Measurements from ENCODE around the gene LTA. TPM values are rescaled to one million over a fixed set of nuclear protein-coding genes. Genes with fewer than 3 reads are reported as not detected.

LTA gene
- total RNA-seq, 2 experiments from 2014 or later = 396 to 570 TPM

GRCh38 chr6:31610968-31611367 is 38.9 kb downstream of the LTA start:
- Mint-ChIP-seq H3K36me3 (ENCODE audit: low read depth) (no peaks in the 10 kb centered on the region), H3K4me1 (peaks cover 15% of the 10 kb centered on the region), H3K27me3 (no peaks in the 10 kb centered on the region), H3K27ac (no peak overlapping the region), H3K9me3 (ENCODE audit: low read depth) (no peaks in the 10 kb centered on the region), H3K4me3 (no peak overlapping the region)
- ATAC-seq (no peak), DNase-seq (no peak)
- intact Hi-C loops (cut with DNase I, micrococcal nuclease) = no loop called here
- ChIA-PET POLR2A (interaction anchor here (0.5 to 0.6 kb wide), 2 partner anchors 9 to 83 kb away, joined by 3 read pairs; no protein-coding TSS in a partner anchor), CTCF (interaction anchor here (0.6 to 21.6 kb wide), 7 partner anchors 13 to 167 kb away, joined by 3 to 658 read pairs (median 6); partner anchors contain the start of genes ATP6V1G2, DDX39B, LST1 and NFKBIL1)

DNA sequence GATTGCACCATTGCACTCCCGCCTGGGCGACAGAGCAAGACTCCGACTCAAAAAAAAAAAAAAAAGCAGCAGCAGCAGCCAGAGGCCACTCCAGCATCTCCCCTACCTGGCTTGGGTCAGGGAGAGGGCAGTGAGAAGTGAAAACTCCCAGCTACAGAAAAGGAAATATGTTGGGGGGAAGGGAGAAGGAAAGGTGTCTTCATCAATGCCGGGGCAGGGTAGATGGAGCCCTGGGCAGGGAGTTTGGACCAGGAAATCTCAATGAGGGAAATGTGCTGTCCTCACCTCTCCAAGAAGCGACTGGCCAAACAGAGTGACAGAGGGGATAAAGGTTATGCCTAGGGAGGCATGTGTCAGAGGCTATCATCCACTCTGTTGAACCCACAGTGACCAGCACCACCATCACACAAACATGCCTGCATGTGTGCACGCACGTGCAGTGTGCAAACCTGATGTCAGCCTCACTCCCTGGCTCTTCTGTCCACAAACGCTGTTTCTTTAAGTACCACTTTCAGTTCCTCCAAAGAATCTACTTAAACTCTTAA is 42.1 kb downstream of the LTA start:
- DNase-seq (no peak), ATAC-seq (no peak)
- peaks cover 33% of the 10 kb centered on the region for H3K4me1 Mint-ChIP-seq
- peaks cover 4% of the 10 kb centered on the region for H3K36me3 Mint-ChIP-seq (ENCODE audit: low read depth)
- H3K9me3 Mint-ChIP-seq (ENCODE audit: low read depth) = no peaks in the 10 kb centered on the region
- intact Hi-C loops (cut with DNase I, micrococcal nuclease) = no loop called here
- H3K4me3 Mint-ChIP-seq = no peak overlapping the region
- POLR2A ChIA-PET = no interaction called here
- H3K27ac Mint-ChIP-seq = no peak overlapping the region
- CTCF ChIA-PET = interaction anchor here (0.6 to 4.4 kb wide), 2 partner anchors 16 to 55 kb away, joined by 3 to 22 read pairs; no protein-coding TSS in a partner anchor
- no peaks in the 10 kb centered on the region for H3K27me3 Mint-ChIP-seq

DNA sequence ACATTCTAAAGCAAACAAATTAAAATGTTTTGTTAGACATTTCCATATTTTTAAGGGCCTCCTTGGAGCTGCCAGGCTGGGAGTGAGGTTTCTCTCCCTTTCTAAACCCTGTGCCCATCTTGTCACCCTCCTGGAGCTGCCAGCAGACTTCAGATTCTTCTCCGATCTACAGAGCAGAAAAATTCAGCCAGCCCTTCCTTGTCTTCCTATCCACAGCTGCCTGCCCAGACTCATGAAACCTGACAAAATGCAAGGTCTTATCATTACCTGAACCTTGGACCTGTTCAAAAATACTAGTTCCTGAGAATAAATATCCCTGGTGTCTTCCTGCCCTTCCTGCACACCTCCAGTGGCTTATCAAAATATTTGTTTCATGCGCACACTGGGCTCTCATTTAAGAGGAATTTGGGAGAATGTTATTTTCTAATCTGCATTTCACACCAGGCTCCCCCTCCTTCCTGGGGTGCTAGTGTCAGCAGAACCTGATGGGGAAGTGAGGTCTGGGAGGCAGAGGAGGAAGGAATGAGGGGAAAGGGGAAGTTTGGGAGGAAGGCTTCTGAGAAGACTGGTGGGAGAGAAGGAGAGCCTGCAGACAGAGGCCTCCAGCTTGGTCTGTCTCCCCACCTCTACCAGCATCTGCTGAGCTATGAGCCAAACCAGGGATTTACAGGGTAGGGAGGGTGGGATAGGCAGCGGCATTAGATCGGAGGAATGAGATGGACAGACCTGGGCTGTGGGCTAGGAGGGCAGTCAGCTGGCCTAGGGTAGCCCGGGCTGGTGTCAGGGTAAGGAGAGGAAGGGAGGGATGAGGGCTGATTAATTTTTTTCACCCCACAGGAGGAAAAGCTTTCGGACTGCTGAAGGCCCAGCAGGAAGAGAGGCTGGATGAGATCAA is 42.8 kb downstream of the LTA start, which contains the start of gene AIF1:
Gene AIF1 (plus strand): TSS at position 551 of the 895 bp plus-strand sequence. CDS start 96 bp downstream, at position 647.
- peaks cover 39% of the 10 kb centered on the region for H3K4me1 Mint-ChIP-seq
- DNase-seq = no peak
- peak within 1 kb of the TSS; percentile 75 for H3K4me3 Mint-ChIP-seq
- ChIA-PET POLR2A (interaction anchor here (1.1 kb wide), 1 partner anchor 37 kb away, joined by 3 read pairs; the partner anchor contains the start of gene BAG6), CTCF (interaction anchor here (0.6 to 4.4 kb wide), 4 partner anchors 16 to 69 kb away, joined by 3 to 22 read pairs (median 4); partner anchors contain the start of gene ATP6V1G2)
- H3K27ac Mint-ChIP-seq = peak within 1 kb of the TSS; percentile 86
- intact Hi-C loops (cut with DNase I, micrococcal nuclease) = no loop called here
- peaks cover 11% of the 10 kb centered on the region for H3K36me3 Mint-ChIP-seq (ENCODE audit: low read depth)
- no peak for ATAC-seq
- H3K9me3 Mint-ChIP-seq (ENCODE audit: low read depth) = no peaks in the 10 kb centered on the region
- H3K27me3 Mint-ChIP-seq = no peaks in the 10 kb centered on the region

DNA sequence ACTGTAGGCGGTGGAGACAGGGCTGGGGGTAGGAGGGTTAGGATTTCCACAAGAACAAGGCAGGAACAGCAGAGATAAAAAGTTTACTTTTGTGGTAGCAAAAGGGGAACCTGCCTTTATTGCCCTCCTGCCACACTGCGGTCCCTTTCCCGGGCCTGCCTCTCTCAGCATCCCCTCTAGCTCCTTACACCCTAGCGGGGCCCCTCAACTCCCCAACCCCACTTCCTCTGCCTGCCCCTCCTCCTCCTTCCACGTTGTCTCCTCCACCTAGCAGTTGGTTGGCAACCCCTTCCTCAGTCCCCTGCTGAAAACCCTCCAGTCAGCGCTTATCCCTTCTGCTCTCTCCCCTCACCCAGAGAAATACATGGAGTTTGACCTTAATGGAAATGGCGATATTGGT is 43.7 kb downstream of the LTA start:
- intact Hi-C loops (cut with DNase I, micrococcal nuclease) = no loop called here
- Mint-ChIP-seq H3K4me3 (peak overlapping the region; percentile 75), H3K27ac (peak overlapping the region; percentile 86), H3K36me3 (ENCODE audit: low read depth) (peaks cover 11% of the 10 kb centered on the region), H3K27me3 (no peaks in the 10 kb centered on the region), H3K4me1 (peaks cover 39% of the 10 kb centered on the region), H3K9me3 (ENCODE audit: low read depth) (no peaks in the 10 kb centered on the region)
- ChIA-PET CTCF (interaction anchor here (0.8 to 4.4 kb wide), 4 partner anchors 17 to 70 kb away, joined by 3 to 22 read pairs (median 6); partner anchors contain the start of gene ATP6V1G2), POLR2A (interaction anchor here (1.1 kb wide), 1 partner anchor 37 kb away, joined by 3 read pairs; the partner anchor contains the start of gene BAG6)
- ATAC-seq = no peak
- peak; percentile 56 for DNase-seq

DNA sequence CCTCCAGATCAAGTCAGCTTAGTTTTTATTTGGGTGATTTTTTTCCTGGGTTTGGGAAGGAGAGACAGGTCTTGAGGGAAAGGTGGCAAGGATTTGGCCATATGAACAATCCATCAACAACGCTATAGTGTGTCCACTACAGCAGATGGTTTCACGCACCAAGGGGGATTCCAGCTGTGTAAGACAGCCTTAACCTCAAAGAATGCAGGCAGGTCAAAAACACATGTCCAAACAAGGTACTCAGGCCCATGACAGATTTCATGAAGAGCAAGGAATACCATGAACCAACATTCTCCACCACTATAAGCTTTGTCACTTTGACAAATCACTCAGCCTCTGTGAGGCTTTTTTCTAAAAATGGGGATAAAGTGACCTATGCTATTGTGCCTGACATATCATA is 44.9 kb downstream of the LTA start:
- H3K4me1 Mint-ChIP-seq = peaks cover 46% of the 10 kb centered on the region
- H3K9me3 Mint-ChIP-seq (ENCODE audit: low read depth) = no peaks in the 10 kb centered on the region
- ATAC-seq (no peak), DNase-seq (no peak)
- H3K27me3 Mint-ChIP-seq = no peaks in the 10 kb centered on the region
- H3K27ac Mint-ChIP-seq = peak overlapping the region; percentile 86
- intact Hi-C loops (cut with DNase I, micrococcal nuclease) = no loop called here
- CTCF ChIA-PET = interaction anchor here (0.5 to 4.4 kb wide), 7 partner anchors 18 to 306 kb away, joined by 3 to 22 read pairs (median 4); partner anchors contain the start of genes NFKBIL1 and TNF
- POLR2A ChIA-PET = interaction anchor here (0.6 kb wide), 2 partner anchors 12 to 179 kb away, joined by 3 to 7 read pairs; partner anchors contain the start of gene VARS1
- peak overlapping the region; percentile 75 for H3K4me3 Mint-ChIP-seq
- H3K36me3 Mint-ChIP-seq (ENCODE audit: low read depth) = peaks cover 20% of the 10 kb centered on the region

DNA sequence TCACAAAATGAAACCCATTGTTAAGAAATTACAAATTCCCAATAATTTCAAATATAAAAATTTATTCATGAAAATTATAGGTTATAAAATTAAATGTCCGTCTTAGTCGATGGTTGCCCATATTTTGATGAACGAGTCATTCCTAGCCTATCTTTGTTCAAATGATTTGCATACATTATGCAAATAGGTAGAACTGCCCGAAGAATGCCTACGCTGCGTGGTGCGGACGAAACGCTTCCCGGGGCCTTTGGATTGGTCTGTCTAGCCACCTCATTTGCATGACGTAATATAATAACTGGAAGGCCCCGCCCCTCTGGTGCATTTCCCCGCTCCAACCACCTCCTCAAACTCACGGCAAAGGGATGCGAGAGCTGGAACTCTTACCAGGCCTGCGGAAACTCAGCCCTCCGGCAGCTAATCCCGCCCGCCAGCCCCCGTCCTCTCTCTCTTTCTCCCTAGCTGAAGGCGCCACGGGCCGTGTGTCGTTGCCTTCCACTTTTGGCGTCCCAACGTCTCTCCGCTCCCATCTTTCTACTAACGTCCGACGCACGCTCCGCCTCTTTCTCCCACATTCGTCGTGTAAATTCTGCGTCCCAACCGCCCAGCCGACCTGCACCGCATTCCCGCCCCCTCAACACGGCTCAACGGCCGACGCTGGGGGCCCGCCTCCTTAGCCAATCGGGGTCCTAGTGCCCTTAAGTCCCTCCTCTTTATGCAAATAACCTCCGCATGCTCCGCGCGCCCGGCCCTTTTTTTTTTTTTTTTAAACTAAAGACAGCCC is 47.9 kb downstream of the LTA start:
- ATAC-seq (peak; percentile 82), DNase-seq (peak; percentile 98)
- Mint-ChIP-seq H3K36me3 (ENCODE audit: low read depth) (peaks cover 47% of the 10 kb centered on the region), H3K9me3 (ENCODE audit: low read depth) (no peaks in the 10 kb centered on the region), H3K4me3 (peak overlapping the region; percentile 95), H3K4me1 (peaks cover 52% of the 10 kb centered on the region), H3K27ac (peak overlapping the region; percentile 97), H3K27me3 (no peaks in the 10 kb centered on the region)
- intact Hi-C loops (cut with DNase I, micrococcal nuclease) = loop anchor here (1.0 to 2.0 kb wide), 22 partner anchors 32 to 1235 kb away; partner anchors contain the start of genes BAG6 (in 2 of the 2), NFKBIL1 (in 2 of the 2), ABHD16A (in 1 of the 2) and ATP6V1G2 (in 1 of the 2)
- POLR2A ChIA-PET = interaction anchor here (0.6 to 1.4 kb wide), 9 partner anchors 9 to 243 kb away, joined by 3 to 6 read pairs (median 3); partner anchors contain the start of genes DDX39B, GPANK1, HSPA1B and NEU1
- CTCF ChIA-PET = interaction anchor here (0.6 to 1.0 kb wide), 5 partner anchors 22 to 128 kb away, joined by 3 to 9 read pairs (median 3); partner anchors contain the start of gene ATP6V1G2

DNA sequence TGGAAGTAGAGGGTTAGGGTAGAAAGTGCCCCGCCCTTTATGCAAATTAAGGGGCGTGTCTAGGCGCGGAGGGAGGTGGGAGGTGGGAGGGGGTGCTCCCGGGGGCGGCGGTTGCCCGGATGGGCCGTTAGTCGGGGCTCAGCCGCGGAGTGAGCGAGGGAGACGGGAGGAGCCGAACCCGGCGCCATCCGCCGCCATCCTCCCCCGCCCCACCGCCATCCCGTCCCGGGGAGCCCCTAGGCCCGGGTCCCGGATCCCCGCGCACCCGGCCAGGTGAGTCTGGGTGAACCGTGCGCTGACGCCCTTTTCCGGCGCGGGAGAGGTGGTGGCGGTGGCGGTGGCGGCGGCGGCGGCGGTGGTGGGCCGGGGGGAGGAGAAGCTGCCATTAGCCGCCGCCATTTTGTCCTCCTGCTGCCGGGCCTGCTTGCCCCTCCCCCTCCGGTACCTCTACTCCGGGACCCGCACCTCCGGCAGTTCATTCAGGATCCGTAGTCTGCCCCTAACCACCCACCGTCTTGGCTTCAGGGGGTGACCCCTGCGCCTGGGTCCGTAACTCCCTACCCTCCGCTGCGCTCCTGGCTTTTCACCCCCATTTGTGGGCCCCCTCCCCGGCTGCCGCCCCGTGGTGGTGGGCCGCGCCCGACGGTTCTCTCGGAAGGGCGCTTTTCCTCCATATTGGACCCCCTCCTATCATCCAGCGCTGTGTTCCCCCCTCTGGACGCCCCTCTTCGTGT is 48.7 kb downstream of the LTA start, which contains the start of gene PRRC2A:
Gene PRRC2A (plus strand): TSS at position 130 of the 734 bp plus-strand sequence. CDS start 2,075 bp downstream, outside the sequence.
- CTCF ChIA-PET = interaction anchor here (0.6 to 1.4 kb wide), 7 partner anchors 22 to 128 kb away, joined by 3 to 9 read pairs (median 3); partner anchors contain the start of genes ATP6V1G2 and DDX39B
- Mint-ChIP-seq H3K4me1 (peaks cover 44% of the 10 kb centered on the region), H3K36me3 (ENCODE audit: low read depth) (peaks cover 54% of the 10 kb centered on the region)

DNA sequence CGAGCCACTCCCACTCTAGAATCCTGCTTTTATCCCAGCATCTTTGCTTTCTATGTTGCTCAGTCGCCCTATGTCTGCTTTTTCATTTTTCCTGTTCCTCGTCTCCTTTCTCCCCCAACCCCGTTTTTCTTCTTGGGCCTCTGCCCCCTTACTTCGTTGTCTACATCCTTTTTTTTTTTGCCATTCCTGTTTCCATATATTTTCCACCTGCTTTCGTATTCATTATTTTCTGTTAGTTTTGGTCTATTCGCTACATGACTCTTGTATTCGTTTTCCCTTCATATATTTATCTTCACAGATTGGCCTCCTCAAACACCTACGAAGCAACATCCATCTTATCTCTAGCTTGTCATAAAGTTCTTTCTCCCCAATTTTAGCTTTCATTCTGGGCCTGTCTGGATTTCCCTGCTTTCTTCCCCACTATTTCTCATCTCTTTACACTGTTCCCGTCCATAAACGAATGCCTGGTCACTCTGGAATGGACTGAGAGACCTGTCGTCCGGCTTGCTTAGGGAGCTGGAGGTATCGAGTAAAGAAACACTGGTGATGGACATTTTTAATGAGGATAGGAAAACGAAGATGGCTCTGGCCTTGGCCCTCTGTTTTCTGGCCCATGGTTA is 49.3 kb downstream of the LTA start:
- ChIA-PET POLR2A (interaction anchor here (0.5 to 2.8 kb wide), 6 partner anchors 17 to 212 kb away, joined by 3 to 11 read pairs (median 4); partner anchors contain the start of genes BAG6 and GPANK1), CTCF (interaction anchor here (0.7 to 1.8 kb wide), 5 partner anchors 17 to 189 kb away, joined by 3 to 8 read pairs (median 3); partner anchors contain the start of gene DDX39B)
- peak overlapping the region; percentile 95 for H3K4me3 Mint-ChIP-seq
- DNase-seq (no peak), ATAC-seq (no peak)
- H3K4me1 Mint-ChIP-seq = peaks cover 37% of the 10 kb centered on the region
- H3K27ac Mint-ChIP-seq = peak overlapping the region; percentile 99
- H3K27me3 Mint-ChIP-seq = no peaks in the 10 kb centered on the region
- intact Hi-C loops (cut with DNase I, micrococcal nuclease) = loop anchor here (2.0 kb wide), 7 partner anchors 39 to 1233 kb away; partner anchors contain the start of genes ATP6V1G2 (in 1 of the 2), C6orf47 (in 1 of the 2), MRPS18B (in 1 of the 2) and NFKBIL1 (in 1 of the 2)
- H3K9me3 Mint-ChIP-seq (ENCODE audit: low read depth) = no peaks in the 10 kb centered on the region
- H3K36me3 Mint-ChIP-seq (ENCODE audit: low read depth) = peaks cover 61% of the 10 kb centered on the region

More for the DNA sequence above, 48.7 kb downstream of the LTA start, which contains the start of gene PRRC2A:
- peak within 1 kb of the TSS; percentile 99 for H3K27ac Mint-ChIP-seq
- H3K27me3 Mint-ChIP-seq = no peaks in the 10 kb centered on the region
- POLR2A ChIA-PET = interaction anchor here (0.7 to 2.8 kb wide), 9 partner anchors 18 to 242 kb away, joined by 3 to 11 read pairs (median 4); partner anchors contain the start of genes BAG6, DDX39B, GPANK1 and HSPA1B
- intact Hi-C loops (cut with DNase I, micrococcal nuclease) = loop anchor here (1.0 to 2.0 kb wide), 22 partner anchors 32 to 1234 kb away; partner anchors contain the start of genes BAG6 (in 2 of the 2), NFKBIL1 (in 2 of the 2), ABHD16A (in 1 of the 2) and ATP6V1G2 (in 1 of the 2)
- peak within 1 kb of the TSS; percentile 95 for H3K4me3 Mint-ChIP-seq
- peak; percentile 98 for DNase-seq
- ATAC-seq = peak; percentile 28
- H3K9me3 Mint-ChIP-seq (ENCODE audit: low read depth) = no peaks in the 10 kb centered on the region

DNA sequence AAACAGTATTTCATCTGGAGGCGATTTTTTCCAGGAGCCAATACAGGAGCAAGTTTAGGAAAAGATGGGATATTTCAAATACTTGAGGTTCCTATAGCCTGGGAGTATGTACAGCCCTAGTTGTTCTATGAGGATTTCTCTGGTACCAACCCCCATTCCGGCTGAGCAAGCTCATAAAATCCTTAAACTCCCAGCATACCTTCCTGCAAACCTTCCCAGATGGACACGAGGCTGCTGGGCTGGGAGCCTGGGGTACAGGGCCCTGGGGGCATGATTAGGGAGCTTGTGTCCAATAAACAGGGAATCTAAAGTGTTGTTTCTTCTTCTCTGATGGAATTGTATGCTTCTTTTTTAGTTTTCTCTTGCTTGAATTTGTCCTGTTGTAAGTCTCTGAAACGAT is 49.9 kb downstream of the LTA start:
- Mint-ChIP-seq H3K4me3 (peak overlapping the region; percentile 95), H3K9me3 (ENCODE audit: low read depth) (no peaks in the 10 kb centered on the region), H3K27ac (peak overlapping the region; percentile 99), H3K36me3 (ENCODE audit: low read depth) (peaks cover 61% of the 10 kb centered on the region), H3K4me1 (peaks cover 32% of the 10 kb centered on the region), H3K27me3 (no peaks in the 10 kb centered on the region)
- DNase-seq = no peak
- ChIA-PET POLR2A (interaction anchor here (0.5 to 2.8 kb wide), 9 partner anchors 17 to 893 kb away, joined by 3 to 11 read pairs (median 4); partner anchors contain the start of genes BAG6, GPANK1 and MSH5), CTCF (interaction anchor here (0.7 to 1.8 kb wide), 5 partner anchors 17 to 188 kb away, joined by 3 to 8 read pairs (median 3); partner anchors contain the start of gene DDX39B)
- no peak for ATAC-seq
- intact Hi-C loops (cut with DNase I, micrococcal nuclease) = loop anchor here (2.0 kb wide), 7 partner anchors 39 to 1233 kb away; partner anchors contain the start of genes ATP6V1G2 (in 1 of the 2), C6orf47 (in 1 of the 2), MRPS18B (in 1 of the 2) and NFKBIL1 (in 1 of the 2)

Measured in activated CD4-positive, alpha-beta T cell treated with anti-CD3 and anti-CD28 coated beads for 36 hours (primary cell).